DOHH2 (cell line): ENCODE measurements around the gene PPM1N.

Experiments
- H3F3A ChIP-seq: fragments of 200-600 bp; sonication (generic), shearing (Covaris generic); 2 replicates; pipeline ENCODE4 v1.6.0; 2016; ENCODE audit warnings: antibody characterized with exemption, mild to moderate bottlenecking; ENCODE audit not compliant: control insufficient read depth, insufficient read depth
- H3K27ac ChIP-seq: fragments of 200-600 bp; sonication (generic); 2 replicates; pipeline ENCODE4 v1.5.1; 2014; ENCODE audit warnings: low read depth, mild to moderate bottlenecking, low read length, moderate library complexity
- H3K27me3 ChIP-seq: fragments of 200-600 bp; sonication (generic); 2 replicates; pipeline ENCODE4 v1.6.1; 2014; ENCODE audit warnings: mild to moderate bottlenecking, low read length, mixed read lengths; ENCODE audit not compliant: control insufficient read depth
- H3K36me3 ChIP-seq: fragments of 200-600 bp; sonication (generic); 2 replicates; pipeline ENCODE4 v1.6.1; 2014; ENCODE audit warnings: mild to moderate bottlenecking, low read length, moderate library complexity, mixed read lengths; ENCODE audit not compliant: control insufficient read depth
- H3K4me1 ChIP-seq: fragments of 200-600 bp; sonication (generic); 2 replicates; pipeline ENCODE4 v1.6.1; 2014; ENCODE audit warnings: mild to moderate bottlenecking, low read length, mixed read lengths; ENCODE audit not compliant: control insufficient read depth
- H3K4me2 ChIP-seq: fragments of 200-600 bp; sonication (generic); 2 replicates; pipeline ENCODE4 v1.6.0; 2014; ENCODE audit warnings: mild to moderate bottlenecking, low read length, moderate library complexity
- H3K4me3 ChIP-seq: fragments of 200-600 bp; sonication (generic); 2 replicates; pipeline ENCODE4 v1.5.1; 2014; ENCODE audit warnings: mild to moderate bottlenecking, low read length, mixed read lengths
- H3K79me2 ChIP-seq: fragments of 200-600 bp; sonication (generic); 2 replicates; pipeline ENCODE4 v1.6.1; 2014; ENCODE audit warnings: mild to moderate bottlenecking, low read length, mixed read lengths; ENCODE audit not compliant: control insufficient read depth
- H3K9me2 ChIP-seq: fragments of 200-600 bp; sonication (generic); replicated peaks from 2 replicates; pipeline ENCODE4 v1.6.1; 2014; ENCODE audit warnings: mild to moderate bottlenecking, low read length, mixed read lengths; ENCODE audit not compliant: control insufficient read depth
- H3K9me3 ChIP-seq: fragments of 200-600 bp; sonication (generic); 2 replicates; pipeline ENCODE4 v1.6.1; 2014; ENCODE audit warnings: antibody characterized with exemption, low read length, mixed read lengths; ENCODE audit not compliant: control insufficient read depth, insufficient read depth
- H4K20me1 ChIP-seq: fragments of 200-600 bp; sonication (generic); 2 replicates; pipeline ENCODE4 v1.6.0; 2014; ENCODE audit warnings: low read depth, mild to moderate bottlenecking, antibody characterized with exemption, low read length, moderate library complexity; ENCODE audit not compliant: control insufficient read depth, insufficient read depth
- CTCF ChIP-seq: fragments of 200-600 bp; sonication (generic); IDR thresholded peaks from one replicate; pipeline ENCODE4 v1.5.1; 2014; ENCODE audit warnings: antibody characterized with exemption, mild to moderate bottlenecking, low read depth, low read length; ENCODE audit not compliant: poor library complexity, severe bottlenecking
- EZH2phosphoT487 ChIP-seq: fragments of 200-600 bp; sonication (generic); IDR thresholded peaks from 2 replicates; pipeline ENCODE4 v1.6.1; 2017; ENCODE audit warnings: borderline replicate concordance, mild to moderate bottlenecking, antibody characterized with exemption, low read length, moderate library complexity, mixed read lengths

Gene PPM1N

GRCh38 chr19:45506246-45506988 lies 8.2 kb downstream of the PPM1N start:
- peak overlapping the region; percentile 98 for H3K4me2 ChIP-seq
- H4K20me1 ChIP-seq, result peaks cover 11% of the 10 kb centered on the region
- no peaks in the 10 kb centered on the region for H3K9me2 ChIP-seq
- peaks cover 12% of the 10 kb centered on the region for H3F3A ChIP-seq
- no peaks in the 10 kb centered on the region for H3K9me3 ChIP-seq
- H3K79me2 ChIP-seq, result peaks cover 41% of the 10 kb centered on the region
- H3K4me1 ChIP-seq, result peaks cover 51% of the 10 kb centered on the region
- peaks cover 5% of the 10 kb centered on the region; the same call in 1 of the 2 replicates for H3K36me3 ChIP-seq
- peak overlapping the region; percentile 77 for H3K4me3 ChIP-seq
- TF ChIP-seq EZH2phosphoT487 (no peak), CTCF (peak; percentile 82)
- H3K27ac ChIP-seq, result peak overlapping the region; percentile 84
- no peaks in the 10 kb centered on the region for H3K27me3 ChIP-seq

- Histone ChIP-seq H3K27ac (peak within 1 kb of the TSS; percentile 84), H3K27me3 (no peaks in the 10 kb centered on the region), H3F3A (peaks cover 12% of the 10 kb centered on the region), H3K4me3 (peak within 1 kb of the TSS; percentile 77), H3K4me2 (peak within 1 kb of the TSS; percentile 98), H3K79me2 (peaks cover 49% of the 10 kb centered on the region), H3K9me2 (no peaks in the 10 kb centered on the region), H3K36me3 (peaks cover 5% of the 10 kb centered on the region; the same call in 1 of the 2 replicates), H4K20me1 (peaks cover 11% of the 10 kb centered on the region), H3K9me3 (no peaks in the 10 kb centered on the region), H3K4me1 (peaks cover 52% of the 10 kb centered on the region)
- TF ChIP-seq CTCF, result no peak
These were observed 9.0 kb downstream of the PPM1N start, which contains the start of gene VASP for GRCh38 chr19:45506989-45507871. Gene VASP, plus strand, starts transcription at chr19:45507479. Its CDS starts 293 bp downstream, at chr19:45507772.

GRCh38 chr19:45507872-45508416 lies 9.7 kb downstream of the PPM1N start:
- Histone ChIP-seq H3K4me3 (peak overlapping the region; percentile 77), H3K4me1 (peaks cover 51% of the 10 kb centered on the region), H3F3A (peaks cover 14% of the 10 kb centered on the region), H3K27me3 (no peaks in the 10 kb centered on the region), H3K36me3 (peaks cover 5% of the 10 kb centered on the region; the same call in 1 of the 2 replicates), H3K9me2 (no peaks in the 10 kb centered on the region), H3K27ac (peak overlapping the region; percentile 84), H3K9me3 (no peaks in the 10 kb centered on the region), H3K4me2 (peak overlapping the region; percentile 98), H4K20me1 (peaks cover 11% of the 10 kb centered on the region), H3K79me2 (peaks cover 54% of the 10 kb centered on the region)
- TF ChIP-seq EZH2phosphoT487 (no peak), CTCF (no peak)
